Panc1 (cell line): ENCODE measurements around the gene IL12RB2. TPM values are rescaled to one million over a fixed set of nuclear protein-coding genes. Genes with fewer than 3 reads are reported as not detected.

Experiments used
- total RNA-seq: library from RNA; stranded (reverse); gene quantifications from one replicate; pipeline ENCODE4 v1.2.1, GENCODE V29; 2021; ENCODE audit not compliant: unreplicated experiment

The IL12RB2 gene
- total RNA-seq, 1 experiment from 2014 or later: 0.26 TPM

Other genes with a start within 250 kb of the IL12RB2 start
- not detected for gene C1orf141, start 172.9 kb upstream of the IL12RB2 start, total RNA-seq
- gene IL23R, start 141.4 kb upstream of the IL12RB2 start, total RNA-seq: not detected
- gene SERBP1, start 122.5 kb downstream of the IL12RB2 start, total RNA-seq: 230 TPM